ENCODE measurements around the gene ARPIN. TPM values are rescaled to one million over a fixed set of nuclear protein-coding genes. Genes with fewer than 3 reads are reported as not detected.
A peak's percentile ranks its signal among the peaks of the same experiment; 100 is the strongest.
"Not testable (repeated sequence)": the region's sequence is repeated elsewhere in the genome, so short reads cannot be mapped to it uniquely, and the experiment has no call there.

The ARPIN gene
- 10 to 100 TPM; 17.5 to 24.7 TPM for total RNA-seq
- long read RNA-seq, donor 1, full-length matches to known transcripts: 3 of 10 reads
- long read RNA-seq, donor 1, partial matches to known transcripts: 1 of 10 reads
- long read RNA-seq, donor 1, other reads (novel, unspliced or antisense): 6 of 10 reads
- long read RNA-seq, donor 2, full-length matches to known transcripts: 15 of 25 reads
- long read RNA-seq, donor 2, partial matches to known transcripts: 5 of 25 reads
- long read RNA-seq, donor 2, other reads (novel, unspliced or antisense): 5 of 25 reads

GRCh38 chr15:89912674-89913396 lies at the start of gene ARPIN:
TSS of gene ARPIN (minus strand) at chr15:89912952. CDS start at chr15:89912835, 117 bp downstream.
- peak; percentile 89 for DNase-seq (ENCODE audit: low spot score)
- intact Hi-C loops (cut with DNase I): loop anchor here in 1 of 2 donors (5.0 kb wide), 1 partner anchor 159 kb away; no protein-coding TSS in a partner anchor

DNA sequence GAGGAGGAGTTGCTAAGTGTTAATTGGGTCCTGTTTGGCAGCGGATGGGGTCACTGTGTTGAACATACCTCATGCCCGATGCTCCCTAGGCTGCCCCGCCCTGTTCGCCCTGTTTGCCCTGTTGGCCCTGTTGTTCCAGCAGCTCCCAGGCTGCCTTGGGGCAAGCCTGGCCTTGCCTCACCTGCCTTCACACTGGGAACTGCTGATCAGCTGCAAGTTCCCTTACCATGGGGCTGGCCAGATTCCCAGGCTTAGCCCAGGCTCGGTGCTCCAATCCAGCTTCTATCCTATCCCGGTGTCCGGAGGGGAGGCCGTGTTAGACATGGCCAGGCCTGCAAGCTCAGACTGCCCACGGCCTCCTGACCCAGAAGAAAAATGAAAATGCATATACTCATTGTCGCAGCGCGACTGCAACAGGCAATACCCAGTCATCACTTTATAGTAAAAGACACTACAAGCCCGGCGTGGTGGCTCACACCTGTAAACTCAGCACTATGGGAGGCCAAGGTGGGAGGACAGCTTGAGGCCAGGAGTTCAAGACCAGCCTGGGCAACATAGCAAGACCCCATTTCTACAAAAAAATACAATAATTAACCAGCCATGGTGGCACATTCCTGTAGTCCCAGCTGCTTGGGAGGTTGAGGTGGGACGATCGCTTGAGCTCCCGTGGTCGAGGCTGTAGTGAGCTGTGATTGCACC lies 45.5 kb upstream of the ARPIN start:
- intact Hi-C loops (cut with DNase I): no loop called here
- peak; percentile 60 for DNase-seq (ENCODE audit: low spot score)

GRCh38 chr15:89955449-89955998 lies 42.8 kb upstream of the ARPIN start:
- DNase-seq (ENCODE audit: low spot score): peak; percentile 40
- intact Hi-C loops (cut with DNase I): not testable (repeated sequence)

DNA sequence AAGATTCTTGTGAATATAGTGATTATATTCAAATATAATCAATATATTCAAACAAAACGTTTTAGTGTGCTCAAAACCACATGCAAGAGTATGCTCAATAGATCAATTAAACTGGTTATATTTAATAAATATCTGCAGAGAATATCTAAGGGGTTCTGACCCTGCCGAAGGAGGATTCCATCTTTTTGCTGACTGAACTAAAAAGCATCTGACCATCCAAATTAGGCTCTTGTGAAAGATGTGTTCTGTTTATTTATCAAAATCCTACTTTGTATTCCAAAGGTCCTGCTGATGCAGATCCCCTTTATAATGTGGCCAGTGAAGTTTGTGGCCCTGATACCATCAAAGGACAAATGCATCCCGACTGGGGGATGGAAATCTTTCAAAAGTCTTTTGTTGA lies 41.8 kb upstream of the ARPIN start:
- no peak for DNase-seq (ENCODE audit: low spot score)
- intact Hi-C loops (cut with DNase I): no loop called here

DNA sequence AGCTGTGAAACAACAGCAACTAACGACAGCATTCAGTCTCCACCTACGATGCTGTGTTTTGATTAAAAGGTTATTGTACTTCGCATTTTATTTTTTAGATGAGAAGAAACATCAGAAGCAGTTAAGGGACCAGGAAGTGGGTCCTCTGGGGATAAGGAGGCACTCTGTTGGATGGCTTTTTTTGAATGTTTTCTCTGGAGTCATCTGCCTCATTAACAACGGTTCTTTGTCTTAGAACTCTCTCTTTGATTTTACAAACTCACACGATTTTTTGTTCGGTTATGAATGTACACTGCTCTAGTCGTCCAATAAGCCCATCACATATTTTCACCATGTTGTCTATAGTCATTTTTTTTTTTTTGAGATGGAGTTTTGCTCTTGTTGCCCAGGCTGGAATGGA lies 36.0 kb upstream of the ARPIN start:
- intact Hi-C loops (cut with DNase I): no loop called here

DNA sequence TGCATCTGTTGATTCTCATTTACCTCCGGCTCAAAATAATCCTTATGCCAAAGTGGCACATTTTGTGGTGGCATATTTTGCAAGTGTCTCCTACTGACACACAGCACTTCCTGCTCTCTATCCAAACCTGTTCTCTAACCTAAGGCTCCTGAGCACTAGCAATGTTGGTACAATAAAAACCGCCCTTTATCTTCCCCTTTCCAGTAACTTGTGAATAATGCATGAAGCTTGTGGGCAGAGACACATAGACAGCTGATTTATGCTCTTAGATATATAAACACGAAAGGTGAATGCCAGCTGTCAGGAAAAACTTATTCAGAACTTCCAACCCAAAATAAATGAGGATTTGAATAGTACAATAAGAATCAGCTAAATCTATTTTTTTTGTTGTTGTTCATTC lies 34.6 kb upstream of the ARPIN start:
- DNase-seq (ENCODE audit: low spot score): no peak

More for the DNA sequence above, 36.0 kb upstream of the ARPIN start:
- DNase-seq (ENCODE audit: low spot score): no peak

GRCh38 chr15:89946681-89947299 lies 34.0 kb upstream of the ARPIN start:
- DNase-seq (ENCODE audit: low spot score): no peak
- intact Hi-C loops (cut with DNase I): no loop called here

More for the DNA sequence above, 34.6 kb upstream of the ARPIN start:
- intact Hi-C loops (cut with DNase I): no loop called here

- intact Hi-C loops (cut with DNase I); DNase-seq (ENCODE audit: low spot score): not testable (repeated sequence)
Measured at GRCh38 chr15:89943721-89944120, 31.0 kb upstream of the ARPIN start.

- intact Hi-C loops (cut with DNase I): no loop called here
- DNase-seq (ENCODE audit: low spot score): no peak
Measured at GRCh38 chr15:89939910-89940309, 27.2 kb upstream of the ARPIN start.

- DNase-seq (ENCODE audit: low spot score); intact Hi-C loops (cut with DNase I): not testable (repeated sequence)
Measured at GRCh38 chr15:89939377-89939776, 26.6 kb upstream of the ARPIN start.

- DNase-seq (ENCODE audit: low spot score): no peak
- intact Hi-C loops (cut with DNase I): no loop called here
Measured at GRCh38 chr15:89937365-89938350, 24.9 kb upstream of the ARPIN start.

DNA sequence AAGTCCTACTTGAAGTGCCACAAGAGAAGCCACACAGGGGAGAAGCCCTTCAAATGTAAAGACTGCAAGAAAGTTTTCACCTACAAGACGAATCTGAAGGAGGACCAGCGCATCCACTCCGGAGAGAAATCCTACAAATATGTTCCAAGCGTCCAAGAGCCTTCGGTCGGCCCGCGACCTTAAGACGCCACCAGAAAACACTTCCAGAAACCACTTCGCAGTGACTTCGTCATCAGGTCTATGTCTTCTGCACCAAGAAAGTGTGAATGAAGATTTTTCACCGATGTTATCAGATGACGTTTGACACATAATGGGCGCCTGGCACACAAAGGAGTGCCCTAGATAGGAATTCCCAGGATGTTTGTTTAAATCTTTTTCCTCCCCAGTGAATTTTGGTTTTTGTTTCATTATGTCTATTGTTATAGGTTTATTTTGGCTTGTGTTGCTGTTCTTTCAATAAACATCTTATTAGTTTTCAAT lies 24.1 kb upstream of the ARPIN start:
- DNase-seq (ENCODE audit: low spot score): no peak
- intact Hi-C loops (cut with DNase I): no loop called here

GRCh38 chr15:89936051-89936785 lies 23.5 kb upstream of the ARPIN start:
- no peak for DNase-seq (ENCODE audit: low spot score)
- intact Hi-C loops (cut with DNase I): no loop called here

GRCh38 chr15:89932880-89933279 lies 20.1 kb upstream of the ARPIN start:
- intact Hi-C loops (cut with DNase I): no loop called here

GRCh38 chr15:89928421-89928820 lies 15.7 kb upstream of the ARPIN start:
- intact Hi-C loops (cut with DNase I): no loop called here
- no peak for DNase-seq (ENCODE audit: low spot score)

More at GRCh38 chr15:89932880-89933279, 20.1 kb upstream of the ARPIN start:
- DNase-seq (ENCODE audit: low spot score): no peak

- no peak for DNase-seq (ENCODE audit: low spot score)
- intact Hi-C loops (cut with DNase I): no loop called here
Measured at GRCh38 chr15:89926158-89926557, 13.4 kb upstream of the ARPIN start.

- no peak for DNase-seq (ENCODE audit: low spot score)
Measured at GRCh38 chr15:89917442-89918101, 4.8 kb upstream of the ARPIN start.

More at GRCh38 chr15:89917442-89918101, 4.8 kb upstream of the ARPIN start:
- intact Hi-C loops (cut with DNase I): no loop called here
